Smooth muscle cell (in vitro differentiated cells): ENCODE data around the gene LATS2. TPM values are rescaled to one million over a fixed set of nuclear protein-coding genes. Genes with fewer than 3 reads are reported as not detected.
A peak's percentile ranks its signal among the peaks of the same experiment; 100 is the strongest.
"Not testable (repeated sequence)": the region's sequence is repeated elsewhere in the genome, so short reads cannot be mapped to it uniquely, and the experiment has no call there.

Source experiments
- DNase-seq: peaks from one replicate; lab custom pipeline; 2025; ENCODE audit not compliant: unreplicated experiment; lab: John Stamatoyannopoulos, UW
- H2AFZ ChIP-seq: fragments of 200-600 bp; sonication (generic); 2 replicates; pipeline ENCODE4 v1.6.0; 2016; ENCODE audit warnings: antibody characterized with exemption, low read depth, mild to moderate bottlenecking
- H3F3A ChIP-seq: fragments of 200-600 bp; sonication (generic); 2 replicates; pipeline ENCODE4 v1.6.0; 2017; ENCODE audit warnings: antibody characterized with exemption, low read depth
- H3K27ac ChIP-seq: fragments of 200-600 bp; sonication (generic); 2 replicates; pipeline ENCODE4 v1.5.1; 2016; ENCODE audit warnings: low read depth, mild to moderate bottlenecking
- H3K27me3 ChIP-seq: fragments of 200-600 bp; sonication (generic); 2 replicates; pipeline ENCODE4 v1.6.1; 2016; ENCODE audit warnings: low read depth, mild to moderate bottlenecking
- H3K36me3 ChIP-seq: fragments of 200-600 bp; sonication (generic); 2 replicates; pipeline ENCODE4 v1.5.1; 2016; ENCODE audit warnings: low read depth
- H3K4me1 ChIP-seq: fragments of 200-600 bp; sonication (generic); 2 replicates; pipeline ENCODE4 v1.5.1; 2016; ENCODE audit warnings: low read depth
- H3K4me2 ChIP-seq: fragments of 200-600 bp; sonication (generic); 2 replicates; pipeline ENCODE4 v1.6.0; 2016; ENCODE audit warnings: mild to moderate bottlenecking
- H3K4me3 ChIP-seq: fragments of 200-600 bp; sonication (generic); 2 replicates; pipeline ENCODE4 v1.5.1; 2016; ENCODE audit warnings: mild to moderate bottlenecking
- H3K79me2 ChIP-seq: fragments of 200-600 bp; sonication (generic); 2 replicates; pipeline ENCODE4 v1.6.0; 2016; ENCODE audit warnings: low read depth, mild to moderate bottlenecking
- H3K9ac ChIP-seq: fragments of 200-600 bp; sonication (generic); 2 replicates; pipeline ENCODE4 v1.6.0; 2016; ENCODE audit warnings: low read depth
- H3K9me3 ChIP-seq: fragments of 200-600 bp; sonication (generic); replicated peaks from 2 replicates; pipeline ENCODE4 v1.5.1; 2016; ENCODE audit warnings: low read depth
- H4K20me1 ChIP-seq: fragments of 200-600 bp; sonication (generic); 2 replicates; pipeline ENCODE4 v1.6.0; 2016; ENCODE audit warnings: low read depth
- WGBS: methylation state at CpG from one replicate; pipeline ENCODE4 v1.1.7; 2016; ENCODE audit warnings: low lambda C conversion rate; 5-methylcytosine and 5-hydroxymethylcytosine counted together
- polyA plus RNA-seq: library from polyadenylated mRNA; unstranded; fragments of >200 nt; fragmentation: Nextera tagmentation; extraction: Ambion mirVana; gene quantifications from 2 replicates; pipeline ENCODE4 v1.2.1, GENCODE V29; 2016
- total RNA-seq: library from RNA; depleted of rRNA; stranded (reverse); fragments of >200 nt; gene quantifications from 2 replicates; pipeline ENCODE4 v1.2.3, GENCODE V29; 2014
- TF ChIP-seq, protein P1 (sequence below): fragments of 200-600 bp; sonication (generic); IDR thresholded peaks from 2 replicates; pipeline ENCODE4 v1.5.1; 2017; ENCODE audit warnings: borderline replicate concordance, mild to moderate bottlenecking, antibody characterized with exemption; ENCODE audit not compliant: insufficient read depth, poor library complexity, severe bottlenecking

Gene LATS2
- total and polyA plus RNA-seq, 2 experiments from 2014 or later: 6.9 to 20.8 TPM

DNA sequence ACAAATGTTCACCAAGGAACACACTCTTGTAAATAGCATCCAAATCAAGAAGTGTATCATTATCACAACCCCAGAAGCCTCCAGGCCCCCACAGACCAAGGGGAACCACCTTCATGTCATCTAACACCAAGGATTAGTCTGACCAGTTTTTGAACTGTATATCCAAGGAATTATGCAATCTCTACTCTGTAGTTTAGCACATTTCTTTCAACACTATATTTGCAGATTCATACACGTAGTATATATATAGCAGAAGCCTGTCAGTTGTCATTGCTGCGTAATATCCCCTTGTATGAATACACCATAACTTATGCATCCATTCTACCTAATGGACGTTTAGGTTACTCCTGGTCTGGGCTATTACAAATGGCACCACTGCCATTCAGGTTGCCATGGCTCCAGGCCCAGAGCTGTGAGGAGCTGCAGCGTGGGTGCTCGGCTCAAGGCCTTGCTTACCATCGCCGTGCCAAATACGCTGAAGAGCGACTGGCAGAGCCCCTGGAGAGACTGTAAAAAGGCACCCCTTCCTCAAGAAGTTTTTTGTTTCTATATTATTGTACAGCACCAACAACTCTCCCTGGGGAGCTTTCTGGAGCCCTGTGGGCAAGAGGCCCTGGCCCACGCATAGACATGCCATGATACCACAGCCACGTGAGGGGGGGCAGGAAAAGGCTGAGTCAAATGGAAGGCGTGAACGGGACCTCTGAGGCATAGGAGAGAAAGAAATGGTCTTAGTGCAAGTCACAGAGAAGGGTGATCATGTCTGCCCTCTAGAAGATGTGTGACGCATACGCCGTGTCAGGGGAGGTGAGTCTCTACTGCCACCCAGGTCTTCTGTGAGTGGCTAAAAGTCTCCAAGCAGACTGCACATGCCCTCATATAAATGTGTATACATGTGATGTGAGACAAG lies 10.8 kb downstream of the LATS2 start:
- Histone ChIP-seq H3K79me2 (peaks cover 100% of the 10 kb centered on the region), H4K20me1 (peaks cover 100% of the 10 kb centered on the region), H3K4me1 (peaks cover 3% of the 10 kb centered on the region), H3K27me3 (no peaks in the 10 kb centered on the region), H3K36me3 (peaks cover 4% of the 10 kb centered on the region), H3F3A (peaks cover 5% of the 10 kb centered on the region), H3K9me3 (no peaks in the 10 kb centered on the region), H3K27ac (no peak overlapping the region), H3K4me3 (no peak overlapping the region), H2AFZ (no peak overlapping the region), H3K4me2 (peak overlapping the region; percentile 24), H3K9ac (no peak overlapping the region)
- 82% methylated on average over 16 of the region's 16 CpGs for WGBS
- TF ChIP-seq, protein P1, sequence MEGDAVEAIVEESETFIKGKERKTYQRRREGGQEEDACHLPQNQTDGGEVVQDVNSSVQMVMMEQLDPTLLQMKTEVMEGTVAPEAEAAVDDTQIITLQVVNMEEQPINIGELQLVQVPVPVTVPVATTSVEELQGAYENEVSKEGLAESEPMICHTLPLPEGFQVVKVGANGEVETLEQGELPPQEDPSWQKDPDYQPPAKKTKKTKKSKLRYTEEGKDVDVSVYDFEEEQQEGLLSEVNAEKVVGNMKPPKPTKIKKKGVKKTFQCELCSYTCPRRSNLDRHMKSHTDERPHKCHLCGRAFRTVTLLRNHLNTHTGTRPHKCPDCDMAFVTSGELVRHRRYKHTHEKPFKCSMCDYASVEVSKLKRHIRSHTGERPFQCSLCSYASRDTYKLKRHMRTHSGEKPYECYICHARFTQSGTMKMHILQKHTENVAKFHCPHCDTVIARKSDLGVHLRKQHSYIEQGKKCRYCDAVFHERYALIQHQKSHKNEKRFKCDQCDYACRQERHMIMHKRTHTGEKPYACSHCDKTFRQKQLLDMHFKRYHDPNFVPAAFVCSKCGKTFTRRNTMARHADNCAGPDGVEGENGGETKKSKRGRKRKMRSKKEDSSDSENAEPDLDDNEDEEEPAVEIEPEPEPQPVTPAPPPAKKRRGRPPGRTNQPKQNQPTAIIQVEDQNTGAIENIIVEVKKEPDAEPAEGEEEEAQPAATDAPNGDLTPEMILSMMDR: no peak
- DNase-seq: no peak

DNA sequence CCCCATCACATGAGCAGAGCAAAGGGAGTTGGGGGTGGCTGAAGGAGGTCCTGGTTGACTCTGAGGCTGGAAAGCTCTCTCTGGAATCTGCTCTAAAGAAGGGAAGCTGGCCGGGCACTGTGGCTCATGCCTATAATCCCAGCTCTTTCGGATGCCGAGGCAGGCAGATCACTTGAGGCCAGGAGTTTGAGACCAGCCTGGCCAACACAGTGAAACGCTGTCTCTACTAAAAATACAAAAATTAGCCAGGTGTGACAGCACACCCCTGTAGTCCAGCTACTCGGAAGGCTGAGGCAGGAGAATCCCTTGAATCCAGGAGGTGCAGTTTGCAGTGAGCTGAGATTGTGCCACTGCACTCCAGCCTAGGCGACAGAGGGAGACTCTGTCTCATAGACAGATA lies 11.7 kb downstream of the LATS2 start:
- not testable (repeated sequence) for H2AFZ ChIP-seq, H3K36me3 ChIP-seq, H3K27me3 ChIP-seq, DNase-seq, H3F3A ChIP-seq, H3K4me3 ChIP-seq, H3K27ac ChIP-seq, H3K9ac ChIP-seq, H3K4me2 ChIP-seq, H3K9me3 ChIP-seq, H3K4me1 ChIP-seq
- peaks cover 100% of the 10 kb centered on the region for H4K20me1 ChIP-seq
- WGBS: 89% methylated on average over 6 of the region's 6 CpGs
- peaks cover 100% of the 10 kb centered on the region for H3K79me2 ChIP-seq

DNA sequence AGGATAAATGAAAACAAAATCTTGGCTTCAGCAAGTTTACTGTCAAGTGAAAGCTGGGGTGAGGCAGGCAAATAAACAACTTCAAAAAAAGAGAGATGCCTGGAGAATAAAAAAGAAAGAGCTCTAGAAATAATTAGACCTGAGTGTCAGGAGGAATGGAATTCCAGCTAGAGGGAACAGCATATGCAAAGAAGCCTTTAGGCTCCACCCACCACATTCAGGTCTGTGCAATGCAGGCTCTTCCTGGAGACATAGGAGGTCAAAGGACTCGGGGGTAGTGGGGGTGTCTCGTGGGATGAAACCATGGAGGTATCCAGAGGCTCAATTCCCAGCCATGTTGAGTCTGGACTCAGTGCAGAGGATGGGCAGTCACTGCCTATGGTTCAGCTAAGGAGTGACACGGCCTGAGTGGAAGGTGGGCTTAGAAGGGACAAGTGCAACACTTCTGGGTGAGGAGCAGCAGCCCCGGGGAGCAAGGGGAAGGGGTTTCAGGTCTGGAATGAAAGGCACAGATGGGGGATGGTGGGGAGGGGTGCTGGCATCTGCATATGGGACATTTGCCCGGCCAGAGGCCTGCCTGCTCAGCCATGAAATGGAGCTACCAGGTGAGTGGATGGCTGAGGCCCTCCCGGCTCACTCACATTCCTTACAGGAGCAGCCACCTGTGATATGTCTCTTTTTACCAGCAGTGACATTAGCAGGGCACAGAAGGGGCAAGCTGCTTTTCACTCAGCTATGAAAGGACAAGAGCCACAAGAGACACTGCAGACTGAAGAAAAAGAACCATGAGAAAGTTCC lies 12.3 kb downstream of the LATS2 start:
- Histone ChIP-seq H3K27ac (no peak overlapping the region), H4K20me1 (peaks cover 100% of the 10 kb centered on the region)
- 92% methylated on average over 6 of the region's 6 CpGs for WGBS

More for the DNA sequence above, 12.3 kb downstream of the LATS2 start:
- Histone ChIP-seq H3K9ac (no peak overlapping the region), H2AFZ (no peak overlapping the region), H3K79me2 (peaks cover 94% of the 10 kb centered on the region), H3K4me3 (no peak overlapping the region), H3K4me1 (peaks cover 3% of the 10 kb centered on the region), H3F3A (peaks cover 11% of the 10 kb centered on the region), H3K4me2 (no peak overlapping the region), H3K36me3 (peaks cover 4% of the 10 kb centered on the region), H3K27me3 (no peaks in the 10 kb centered on the region), H3K9me3 (no peaks in the 10 kb centered on the region)
- DNase-seq: no peak
- TF ChIP-seq, protein P1: no peak
